HG02870 (cell line): ENCODE data around the gene S100A12.

ENCODE experiments used
- ATAC-seq: cut with Tn5 transposase; IDR thresholded peaks from one replicate; pipeline ENCODE4 v1.9.1; 2021; ENCODE audit warnings: mild to moderate bottlenecking, moderate library complexity; ENCODE audit not compliant: unreplicated experiment

Gene S100A12

DNA sequence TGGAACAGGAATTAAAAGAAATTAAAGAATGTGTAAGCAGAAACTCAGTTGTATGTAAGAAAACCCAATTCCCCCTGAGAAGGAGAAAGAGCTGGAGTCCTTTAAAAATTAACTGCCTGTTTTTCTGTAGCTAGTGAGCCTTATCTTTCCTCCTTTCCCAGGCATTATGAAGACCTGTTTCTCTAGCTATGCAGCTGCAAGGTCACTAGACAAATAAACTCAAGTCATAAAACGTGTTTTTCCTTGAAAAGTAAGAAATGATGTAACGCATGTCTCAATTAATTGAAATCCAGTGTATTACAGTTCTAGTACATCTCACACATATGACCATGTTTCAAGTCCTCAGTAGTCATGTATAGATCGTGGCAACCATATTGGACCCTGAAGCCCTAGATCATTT lies 5.3 kb downstream of the S100A12 start:
- ATAC-seq, result no peak

DNA sequence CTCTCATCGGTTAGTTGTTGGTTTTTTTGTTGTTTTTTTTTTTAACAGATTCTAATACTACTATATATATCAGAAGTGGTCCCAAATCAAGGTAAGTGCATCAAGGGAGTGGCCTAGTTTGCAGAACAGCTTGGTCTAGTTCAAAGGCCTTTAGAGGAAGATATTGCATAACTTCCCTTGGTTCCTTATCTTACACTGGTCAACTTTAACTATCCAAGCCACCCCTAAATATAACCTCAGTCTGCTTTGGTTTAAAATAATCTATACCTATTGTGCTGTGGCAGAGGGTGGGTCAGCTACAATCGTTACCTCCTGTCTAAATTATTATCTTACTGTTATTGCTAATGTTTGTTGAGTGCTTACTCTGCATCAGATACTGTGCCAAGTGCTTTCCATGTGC lies 6.9 kb downstream of the S100A12 start:
- no peak for ATAC-seq

DNA sequence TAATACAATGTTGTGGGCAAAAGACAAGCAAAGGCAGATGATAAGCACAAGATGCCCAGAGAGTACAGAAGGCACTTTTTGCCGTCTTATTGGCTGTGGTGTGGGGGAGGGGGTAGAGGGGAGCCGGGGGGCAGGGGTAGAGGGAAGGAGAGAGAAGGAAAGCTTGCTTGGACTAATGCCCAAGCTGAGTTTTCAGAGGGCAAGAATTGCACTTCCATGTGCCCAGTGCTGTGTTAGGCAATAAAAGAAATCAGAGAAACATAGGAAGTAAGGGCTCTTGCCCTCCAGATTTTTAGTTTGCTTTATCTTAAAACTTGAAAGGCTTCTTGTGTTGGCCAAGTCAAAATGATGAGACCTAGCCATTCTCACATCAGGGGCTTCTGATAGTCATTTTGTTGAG lies 8.3 kb downstream of the S100A12 start:
- no peak for ATAC-seq

DNA sequence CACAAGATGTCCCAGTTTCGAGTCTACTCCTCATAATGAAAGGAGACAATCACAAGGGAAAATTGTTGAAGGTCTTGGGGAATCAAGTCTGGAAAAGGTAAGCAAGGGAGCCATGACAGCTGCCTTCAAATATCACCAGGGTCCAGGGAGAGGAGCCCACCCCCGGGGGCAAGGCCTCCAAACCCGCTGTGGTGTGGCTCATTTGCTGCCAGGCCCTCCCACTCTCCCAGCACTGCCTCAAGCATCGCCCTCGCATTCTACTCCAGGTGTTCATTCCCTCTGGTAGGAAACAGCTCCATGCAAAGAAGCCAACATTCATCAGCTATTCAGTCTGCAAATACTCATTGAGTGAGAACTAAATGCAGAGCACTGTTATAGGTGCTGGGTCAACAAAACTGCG lies 9.2 kb downstream of the S100A12 start:
- ATAC-seq, result no peak

DNA sequence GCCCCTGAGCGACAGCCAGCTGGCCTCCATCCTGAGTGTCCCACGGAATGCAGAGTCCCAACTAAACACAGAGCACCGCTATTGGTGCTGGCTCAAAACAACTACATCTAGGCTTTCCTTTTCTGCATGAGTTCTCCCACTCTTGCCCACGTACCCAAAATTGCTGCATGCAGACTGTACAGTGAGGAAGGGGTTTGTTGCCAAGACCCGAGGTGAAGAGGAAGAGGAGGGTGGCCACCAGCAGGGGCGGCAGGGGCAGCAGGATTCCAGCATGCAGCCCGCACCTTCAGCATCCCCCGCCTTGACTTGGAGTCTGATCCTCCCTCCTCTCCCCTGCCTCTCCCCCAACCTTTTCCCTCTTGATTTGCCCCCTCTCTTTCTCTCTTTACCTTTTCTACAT lies 9.7 kb downstream of the S100A12 start:
- no peak for ATAC-seq

DNA sequence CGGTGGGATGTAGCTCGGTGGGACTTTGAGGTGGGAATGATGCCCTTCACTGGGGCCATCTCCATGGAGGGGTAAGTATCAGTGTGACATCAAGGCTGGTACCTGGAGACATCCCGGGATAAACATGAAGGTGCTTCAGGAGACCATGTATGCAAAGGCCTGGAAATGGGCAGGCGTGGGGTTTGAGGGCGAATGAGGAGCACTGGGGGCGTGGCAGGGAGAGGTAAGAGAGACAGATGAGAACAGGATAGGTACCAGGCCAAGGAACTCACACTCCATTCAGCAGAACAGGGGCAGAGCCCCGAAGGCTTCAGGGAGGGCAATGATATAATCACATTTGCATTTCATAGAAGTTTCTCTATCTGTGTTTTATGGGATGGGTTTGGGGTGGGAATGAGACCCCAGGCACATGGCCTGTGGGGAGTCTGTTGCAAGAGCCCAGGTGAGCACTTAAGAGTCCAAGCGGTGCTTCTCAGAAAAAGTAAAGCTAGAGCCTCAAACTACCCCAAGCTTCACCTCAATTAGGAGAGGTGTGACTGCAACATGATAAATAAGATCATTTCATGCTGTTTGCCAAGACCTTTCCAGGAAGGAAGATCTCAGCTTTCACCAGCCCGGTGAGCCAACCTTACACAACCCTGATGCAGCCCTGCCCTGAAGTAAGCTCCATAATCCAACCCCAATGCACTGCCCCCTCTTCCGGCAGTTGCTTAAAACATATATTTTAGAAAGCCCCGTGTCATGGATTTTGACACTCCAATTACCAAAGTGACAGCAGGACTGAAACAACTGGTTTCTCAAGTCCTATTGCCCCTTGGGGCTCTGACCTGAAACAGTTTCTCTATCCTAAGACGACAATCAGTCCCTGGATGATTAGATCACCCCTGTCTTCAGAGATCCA lies 10.4 kb downstream of the S100A12 start:
- no peak for ATAC-seq

DNA sequence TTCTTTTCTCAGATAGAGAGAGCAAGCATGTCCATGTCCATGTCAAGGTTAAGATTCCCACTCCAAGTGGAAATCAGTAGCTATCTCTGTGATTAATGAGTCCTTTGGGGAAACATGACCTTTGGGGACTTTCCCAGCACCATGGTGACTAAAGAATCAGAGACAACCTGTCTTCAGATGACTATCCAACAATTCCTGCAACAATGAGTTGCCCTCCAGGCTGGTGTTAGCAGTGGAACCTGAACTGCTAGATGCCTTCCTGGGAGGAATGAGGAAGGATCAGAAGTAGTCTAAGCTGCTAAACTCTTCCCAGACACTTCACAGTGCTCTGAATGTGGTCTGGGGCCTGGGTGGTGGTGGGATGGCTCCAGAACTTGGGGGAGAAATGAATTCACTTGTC lies 11.3 kb downstream of the S100A12 start:
- no peak for ATAC-seq

DNA sequence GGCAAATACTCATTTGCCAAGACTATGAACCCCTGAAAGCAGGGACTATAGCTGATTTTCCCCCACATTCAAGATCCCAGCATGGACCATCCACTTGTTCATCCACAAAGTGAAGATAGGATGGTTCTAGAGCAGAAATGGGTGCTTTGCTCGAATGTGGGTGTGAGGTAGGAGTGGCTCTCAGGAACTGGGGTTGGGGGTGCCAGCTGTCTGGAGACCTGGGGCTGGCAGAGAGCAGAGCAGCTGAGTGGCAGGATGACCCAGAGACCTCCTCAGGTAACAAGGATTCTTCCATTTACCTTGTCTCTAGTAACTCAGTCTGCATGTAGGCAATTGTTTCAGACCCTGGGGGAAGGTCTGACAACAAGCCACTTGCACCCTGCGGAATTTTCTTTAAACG lies 11.8 kb downstream of the S100A12 start:
- ATAC-seq, result no peak

DNA sequence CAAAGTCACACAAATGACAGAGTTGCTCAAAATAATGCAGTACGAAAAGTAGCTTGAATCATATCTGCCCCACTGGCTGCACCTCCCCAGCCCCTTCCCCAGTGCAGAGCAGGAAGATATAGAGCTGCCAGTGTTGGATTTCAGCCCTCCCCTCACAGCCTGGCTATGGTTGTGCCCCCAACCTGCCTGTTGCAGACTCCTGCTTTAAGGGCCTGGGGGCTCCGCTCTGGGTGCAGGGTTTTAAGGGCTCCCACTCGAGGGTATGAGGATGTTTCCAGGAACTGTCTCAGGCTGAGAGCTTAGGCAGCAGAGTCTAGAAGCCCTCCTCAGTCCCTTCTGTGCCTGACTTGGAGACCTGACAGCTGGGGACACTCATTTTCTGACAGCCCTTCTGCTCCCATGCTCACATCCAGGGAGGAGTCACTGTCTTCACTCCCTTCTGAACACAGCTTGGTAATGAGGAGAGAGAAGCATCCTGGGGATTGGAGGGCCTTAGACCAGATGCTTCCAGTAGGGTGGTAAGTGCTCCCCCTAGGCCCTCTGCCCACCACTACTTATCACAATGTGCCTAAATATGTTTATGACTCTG lies 13.1 kb downstream of the S100A12 start:
- ATAC-seq, result no peak

DNA sequence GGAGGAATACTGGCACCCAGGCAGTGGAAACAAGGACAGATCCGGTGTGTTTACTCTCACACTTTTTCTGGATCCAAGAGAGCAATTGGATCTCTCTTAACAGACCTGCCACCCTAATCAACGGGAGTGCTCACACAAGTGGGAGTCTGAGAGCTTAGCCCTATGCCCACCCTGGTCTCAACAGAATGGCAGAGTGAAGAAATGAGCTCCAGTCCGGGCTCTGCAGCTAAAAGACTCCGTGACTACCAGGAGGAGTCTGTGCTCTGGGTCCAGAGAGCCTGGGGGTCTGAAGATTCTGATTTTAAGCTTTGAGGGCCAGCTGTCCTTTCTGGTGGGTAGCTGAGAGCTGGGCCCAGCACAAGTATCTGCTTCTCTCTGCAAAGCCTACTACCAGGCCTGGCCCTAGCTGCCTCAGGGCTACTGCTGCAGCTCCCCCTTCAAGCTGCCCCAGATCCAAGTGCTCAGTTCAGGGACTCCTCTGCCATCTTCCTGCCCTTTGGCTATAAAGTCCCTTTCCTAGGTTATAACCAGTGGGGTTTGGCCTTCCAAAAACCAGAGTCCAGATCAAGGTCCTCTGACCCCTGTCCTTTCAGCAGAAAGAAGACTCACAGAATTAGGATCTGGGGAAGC lies 13.8 kb downstream of the S100A12 start:
- ATAC-seq, result no peak

DNA sequence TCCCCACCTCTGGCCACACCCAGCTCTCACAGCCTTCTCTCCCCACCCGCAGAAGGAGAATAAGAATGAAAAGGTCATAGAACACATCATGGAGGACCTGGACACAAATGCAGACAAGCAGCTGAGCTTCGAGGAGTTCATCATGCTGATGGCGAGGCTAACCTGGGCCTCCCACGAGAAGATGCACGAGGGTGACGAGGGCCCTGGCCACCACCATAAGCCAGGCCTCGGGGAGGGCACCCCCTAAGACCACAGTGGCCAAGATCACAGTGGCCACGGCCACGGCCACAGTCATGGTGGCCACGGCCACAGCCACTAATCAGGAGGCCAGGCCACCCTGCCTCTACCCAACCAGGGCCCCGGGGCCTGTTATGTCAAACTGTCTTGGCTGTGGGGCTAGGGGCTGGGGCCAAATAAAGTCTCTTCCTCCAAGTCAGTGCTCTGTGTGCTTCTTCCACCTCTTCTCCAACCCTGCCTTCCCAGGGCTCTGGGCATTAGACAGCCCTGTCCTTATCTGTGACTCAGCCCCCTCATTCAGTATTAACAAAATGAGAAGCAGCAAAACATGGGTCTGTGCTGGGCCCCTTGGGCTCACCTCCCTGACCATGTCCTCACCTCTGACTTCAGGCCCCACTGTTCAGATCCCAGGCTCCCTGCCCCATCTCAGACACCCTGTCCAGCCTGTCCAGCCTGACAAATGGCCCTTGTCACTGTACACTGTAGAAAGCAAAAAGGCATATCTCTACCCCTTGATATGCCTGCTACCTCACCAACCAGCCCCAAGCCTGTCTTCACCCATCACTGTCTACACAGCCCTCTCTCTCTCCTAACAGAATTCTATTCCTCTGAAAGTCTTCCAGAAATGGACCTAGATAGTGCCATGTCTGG lies 14.6 kb downstream of the S100A12 start:
- ATAC-seq, result no peak

DNA sequence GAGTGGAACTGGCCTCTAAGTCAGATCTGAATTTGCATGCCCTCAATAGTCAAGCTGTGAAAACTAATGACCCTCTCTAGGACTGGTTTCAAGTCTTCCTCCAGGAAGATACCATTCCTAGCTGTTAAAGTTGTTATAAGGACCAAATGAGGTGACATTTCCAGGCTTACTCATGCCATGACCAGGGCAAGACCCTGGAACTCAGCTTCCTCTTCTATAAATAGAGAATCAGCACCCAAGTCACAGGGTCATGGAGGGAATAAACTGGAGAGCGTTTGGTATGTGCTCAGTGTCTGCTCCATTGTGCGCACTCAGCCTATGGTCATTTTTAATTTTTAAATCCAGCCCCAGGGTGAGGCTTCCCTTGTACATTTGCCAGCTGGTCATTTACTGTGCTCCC lies 15.2 kb downstream of the S100A12 start:
- ATAC-seq, result no peak

DNA sequence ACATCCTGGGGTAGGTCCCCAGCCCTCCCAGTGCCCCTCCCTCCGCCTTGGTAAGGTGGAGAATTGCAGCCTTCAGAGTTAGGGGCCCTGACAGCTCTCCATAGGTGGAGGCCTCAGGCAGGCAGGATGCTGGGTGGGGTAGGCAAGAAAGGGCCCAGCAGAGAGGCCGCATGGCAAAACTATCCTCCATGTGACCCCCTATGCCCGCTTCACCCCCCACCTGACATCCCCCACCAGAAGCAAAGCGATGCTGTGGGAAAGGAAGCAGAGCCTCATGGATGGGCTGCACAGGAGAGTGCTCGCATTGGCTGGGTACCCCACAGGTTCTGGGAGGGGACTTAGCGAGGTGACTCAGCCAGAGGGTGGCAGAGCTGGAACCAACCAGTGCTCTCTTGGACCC lies 16.2 kb downstream of the S100A12 start:
- ATAC-seq, result no peak

DNA sequence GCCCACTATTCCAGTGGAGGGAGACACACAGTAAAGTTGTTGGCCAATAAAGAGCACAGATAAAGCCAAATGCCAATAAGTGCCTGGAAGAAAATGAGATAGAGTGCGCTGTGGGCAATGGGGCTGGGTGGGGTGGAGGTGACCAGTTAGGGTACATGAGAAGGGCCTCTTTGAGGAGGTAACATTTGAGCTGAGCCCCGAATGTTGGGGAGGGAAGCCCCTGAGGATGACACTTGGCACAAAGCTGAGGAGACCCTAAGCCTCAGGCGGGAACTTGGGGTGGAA lies 16.8 kb downstream of the S100A12 start:
- ATAC-seq, result no peak

DNA sequence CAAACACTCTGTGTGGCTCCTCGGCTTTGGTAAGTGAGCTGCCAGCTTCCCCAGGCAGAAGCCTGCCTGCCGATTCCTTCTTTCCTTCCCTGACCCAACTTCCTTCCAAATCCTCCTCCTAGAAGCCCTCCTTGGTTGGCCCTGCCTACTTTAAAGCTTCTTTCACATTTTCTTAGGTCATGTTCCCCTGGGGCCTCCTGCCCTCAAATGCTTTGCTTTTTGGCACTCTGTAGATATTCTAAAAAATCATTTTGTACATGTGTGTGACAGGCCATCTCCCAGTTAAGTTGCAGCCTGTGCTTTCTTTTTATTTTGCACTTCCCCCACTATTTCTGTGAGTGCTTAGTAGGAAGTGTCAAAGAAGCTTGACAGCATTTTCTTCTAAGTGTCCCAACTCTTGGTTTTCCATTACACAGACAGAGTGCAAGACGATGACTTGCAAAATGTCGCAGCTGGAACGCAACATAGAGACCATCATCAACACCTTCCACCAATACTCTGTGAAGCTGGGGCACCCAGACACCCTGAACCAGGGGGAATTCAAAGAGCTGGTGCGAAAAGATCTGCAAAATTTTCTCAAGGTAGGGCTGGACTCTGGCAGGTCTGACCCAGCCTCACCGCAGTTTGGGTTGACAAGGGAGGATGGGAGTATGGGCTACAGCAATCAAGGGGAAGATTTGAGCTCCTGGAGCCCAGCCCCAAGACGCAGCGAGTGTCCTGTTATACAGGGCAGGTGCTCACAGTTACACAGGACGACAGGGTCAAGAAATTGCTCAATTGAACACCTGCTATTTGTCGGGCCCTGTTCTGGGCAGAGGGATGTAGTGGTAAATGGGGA lies 17.3 kb downstream of the S100A12 start, which contains the start of gene S100A9:
Gene S100A9, plus strand, starts transcription at position 2 of the 838 bp plus-strand sequence. Its CDS starts 430 bp downstream, at position 432.
- no peak for ATAC-seq

DNA sequence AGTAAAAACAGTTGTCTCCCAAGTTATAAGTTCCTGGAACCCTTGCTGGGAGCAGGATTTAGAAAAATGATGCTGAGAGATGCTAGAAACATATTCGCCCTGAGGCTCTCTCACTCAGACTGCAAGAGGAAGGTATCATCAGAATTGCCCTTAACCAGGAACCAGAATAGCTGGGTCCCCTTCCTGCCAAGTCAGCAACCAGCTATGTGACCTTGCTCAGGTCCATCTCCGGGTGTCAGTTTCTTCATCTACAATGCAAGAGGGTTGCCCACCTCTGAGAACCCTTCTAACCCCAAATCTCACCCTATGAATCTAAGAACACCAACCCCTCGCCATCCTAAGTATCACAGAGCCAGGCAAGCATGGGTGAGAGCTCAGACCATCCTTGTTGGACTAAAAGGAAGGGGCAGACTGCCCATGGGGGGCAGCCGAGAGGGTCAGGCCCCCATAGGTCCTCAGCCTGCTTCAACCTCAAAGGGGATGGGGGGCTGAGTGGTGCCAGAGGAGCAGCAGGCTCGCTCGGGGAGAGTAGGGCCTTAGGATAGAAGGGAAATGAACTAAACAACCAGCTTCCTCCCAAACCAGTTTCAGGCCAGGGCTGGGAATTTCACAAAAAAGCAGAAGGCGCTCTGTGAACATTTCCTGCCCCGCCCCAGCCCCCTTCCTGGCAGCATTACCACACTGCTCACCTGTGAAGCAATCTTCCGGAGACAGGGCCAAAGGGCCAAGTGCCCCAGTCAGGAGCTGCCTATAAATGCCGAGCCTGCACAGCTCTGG lies 18.2 kb downstream of the S100A12 start:
- ATAC-seq, result no peak

DNA sequence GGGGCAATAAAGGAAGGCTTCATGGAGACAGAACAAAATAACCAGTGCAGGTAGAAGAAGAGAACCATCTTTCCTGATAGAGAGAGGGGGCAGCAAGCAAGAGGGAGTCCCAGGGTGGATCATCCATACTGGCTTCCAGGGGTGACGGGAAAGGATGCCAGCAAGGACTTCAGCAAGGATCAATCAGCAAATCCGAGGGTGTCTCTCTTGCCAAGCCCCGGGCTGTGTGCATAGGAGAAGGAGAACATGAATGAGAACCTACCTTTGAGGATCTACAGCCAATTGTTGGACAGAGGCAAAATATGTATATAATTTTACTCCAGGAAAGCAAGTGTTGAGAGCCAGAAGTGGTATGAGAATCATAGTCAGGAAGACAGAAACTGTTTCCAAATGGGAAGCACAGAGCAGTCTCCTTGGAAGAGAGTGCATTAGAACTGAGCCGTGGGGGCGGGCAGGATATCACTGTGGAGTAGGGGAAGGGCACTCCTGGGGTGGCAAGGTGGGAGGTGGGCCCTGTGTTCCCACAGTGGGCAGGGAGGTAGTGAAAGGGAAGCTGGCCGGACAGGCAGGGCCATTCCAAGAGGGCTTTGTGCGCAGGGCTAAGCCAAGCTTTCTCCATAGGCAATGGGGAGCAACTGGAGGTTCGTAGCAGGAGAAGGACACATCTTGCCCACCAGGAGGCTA lies 18.9 kb downstream of the S100A12 start:
- ATAC-seq, result no peak

DNA sequence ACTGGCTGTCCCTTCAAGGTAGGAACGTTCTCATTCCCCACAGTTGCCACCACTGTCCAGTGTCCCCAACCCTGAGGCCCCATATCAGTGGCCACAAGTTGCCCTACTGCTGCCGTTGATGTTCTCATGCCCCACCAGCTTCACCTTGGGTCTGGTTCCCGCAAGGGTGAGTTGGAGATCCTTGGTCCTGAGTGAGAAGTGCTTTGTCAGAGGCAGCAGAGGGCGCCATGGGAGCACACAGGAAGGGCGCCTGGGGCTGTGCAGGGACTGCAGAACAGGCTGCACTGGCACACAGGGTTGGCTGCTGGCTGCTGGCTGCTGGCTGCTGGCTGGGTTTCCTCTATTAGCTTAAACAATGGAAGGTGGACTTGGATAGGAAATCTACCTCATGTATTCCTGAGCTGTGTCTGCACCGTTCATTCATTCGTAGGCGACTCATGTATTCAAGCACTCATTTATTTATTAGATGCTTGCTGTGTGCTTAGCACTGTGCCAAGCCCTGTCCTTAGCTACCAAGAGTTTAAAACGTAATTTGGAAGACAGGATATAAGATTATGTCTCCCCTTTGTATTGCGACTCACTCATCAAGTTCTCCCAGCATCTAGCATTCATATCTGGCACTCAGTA lies 19.9 kb downstream of the S100A12 start:
- ATAC-seq, result no peak
